T-cell (primary cell): ENCODE results near the gene TLL2. TPM values are rescaled to one million over a fixed set of nuclear protein-coding genes. Genes with fewer than 3 reads are reported as not detected.

Experiments used
- ATAC-seq, 4 experiments: fragments of 200-7000 bp in 3 of 4; fragments of 150-1000 bp in 1 of 4; cut with Tn5 transposase; replicated peaks in 1 of 4; 1 replicate in 3 of 4; 2 replicates in 1 of 4; pipeline ENCODE4 v1.10.0; 2021; ENCODE audit warnings: moderate library complexity in 3 of 4, mild to moderate bottlenecking in 2 of 4, moderate number of reproducible peaks in 1 of 4
- CTCF ChIA-PET, 2 donors: fragments of 300-600 bp; sonication (Branson Sonifier 250); formaldehyde crosslinking; loops; one replicate each; lab custom pipeline; 2022; ENCODE audit warnings: antibody characterized with exemption in 2 of 2; lab: Charles Lee
- POLR2A ChIA-PET, 2 donors: fragments of 300-600 bp; sonication (Branson Sonifier 250); formaldehyde crosslinking; loops; one replicate each; lab custom pipeline; 2022; ENCODE audit warnings: antibody characterized with exemption in 2 of 2; lab: Charles Lee
- DNase-seq, 35 experiments: peaks; one replicate each; pipeline versions ENCODE4 v3.0.0 to v3.0.0-alpha.2; 2013 to 2023
- H3K27ac ChIP-seq: one replicate; pipeline ENCODE4 v1.5.1; 2013; ENCODE audit warnings: low read length
- H3K27me3 ChIP-seq, 2 experiments: replicated peaks in 1 of 2; 1 replicate in 1 of 2; 2 replicates in 1 of 2; pipeline versions ENCODE4 v1.6.1 to v1.7.0; 2013; ENCODE audit warnings: low read length in 1 of 2, mixed read lengths in 1 of 2; ENCODE audit not compliant: control insufficient read depth in 2 of 2, insufficient read depth in 2 of 2; ENCODE audit errors: extremely low read depth in 1 of 2
- H3K36me3 ChIP-seq, 2 donors: 1 replicate in 1 of 2; 2 replicates in 1 of 2; pipeline versions ENCODE4 v1.6.1 to v1.7.0; 2013; ENCODE audit warnings: low read length in 1 of 2; ENCODE audit not compliant: control insufficient read depth in 2 of 2, insufficient read depth in 1 of 2; ENCODE audit errors: extremely low read depth in 1 of 2
- H3K4me1 ChIP-seq, 2 experiments: 1 replicate in 1 of 2; 2 replicates in 1 of 2; pipeline versions ENCODE4 v1.6.1 to v1.7.0; 2013; ENCODE audit warnings: low read length in 2 of 2, mixed read lengths in 1 of 2; ENCODE audit not compliant: insufficient read depth in 2 of 2, control insufficient read depth in 1 of 2; ENCODE audit errors: extremely low read depth in 1 of 2
- H3K4me3 ChIP-seq, 2 donors: 1 replicate in 1 of 2; 2 replicates in 1 of 2; pipeline versions ENCODE4 v1.5.1 to v1.7.0; 2013; ENCODE audit warnings: mild to moderate bottlenecking in 2 of 2, low read length in 1 of 2, moderate library complexity in 1 of 2; ENCODE audit not compliant: control insufficient read depth in 1 of 2; ENCODE audit errors: extremely low read depth in 1 of 2
- H3K9me3 ChIP-seq: 2 replicates; pipeline ENCODE4 v1.7.0; 2013
- H3K27ac Mint-ChIP-seq, 2 donors: one replicate each; pipeline ENCODE4 v1.8.0; 2020 to 2021; ENCODE audit warnings: mild to moderate bottlenecking in 2 of 2, mixed read lengths in 2 of 2
- H3K27me3 Mint-ChIP-seq, 2 donors: one replicate each; pipeline ENCODE4 v1.8.0; 2021 to 2022; ENCODE audit warnings: mixed read lengths in 2 of 2
- H3K36me3 Mint-ChIP-seq: one replicate; pipeline ENCODE4 v1.8.0; 2021; ENCODE audit warnings: mixed read lengths
- H3K4me1 Mint-ChIP-seq, 3 donors: one replicate each; pipeline ENCODE4 v1.8.0; 2020 to 2022; ENCODE audit warnings: mixed read lengths in 3 of 3, mild to moderate bottlenecking in 1 of 3
- H3K4me3 Mint-ChIP-seq, 3 donors: one replicate each; pipeline ENCODE4 v1.8.0; 2020 to 2022; ENCODE audit warnings: mild to moderate bottlenecking in 3 of 3, mixed read lengths in 3 of 3, moderate library complexity in 3 of 3
- H3K9me3 Mint-ChIP-seq, 3 donors: one replicate each; pipeline ENCODE4 v1.8.0; 2020 to 2022; ENCODE audit warnings: mixed read lengths in 3 of 3
- WGBS: methylation state at CpG from one replicate; pipeline ENCODE4 v1.1.5; 2013; ENCODE audit warnings: missing lambda C conversion rate; ENCODE audit not compliant: insufficient coverage; 5-methylcytosine and 5-hydroxymethylcytosine counted together
- total RNA-seq, 35 experiments: library from RNA in 6 of 35; stranded (reverse) in 6 of 35; fragments of 120-200 nt in 1 of 35; gene quantifications; one replicate each; pipeline versions ENCODE4 v1.2.1 to v1.2.4 and lab custom pipeline; 2013 to 2026

Gene TLL2
- total RNA-seq (under 1 TPM in 3 of 5 donors, not detected in 2; 0.15 to 0.32 (median 0.23) TPM), total RNA-seq (lab: John Stamatoyannopoulos, UW) (0 to 0.42 (median 0.07) reads per million in 29 experiments)
- 0.02 TPM for total RNA-seq (2013)

- no peaks in the 10 kb centered on the region for H3K36me3 Mint-ChIP-seq
- no peak within 1 kb of the TSS for H3K27ac Mint-ChIP-seq
- Histone ChIP-seq H3K9me3 (no peaks in the 10 kb centered on the region), H3K4me1 (peaks cover 0 to 22% of the 10 kb centered on the region in 2 experiments), H3K4me3 (peak within 1 kb of the TSS; percentile 45 to 81), H3K27ac (no peak within 1 kb of the TSS), H3K36me3 (no peaks in the 10 kb centered on the region), H3K27me3 (peaks cover 14 to 34% of the 10 kb centered on the region in 2 experiments)
- WGBS, result under 1% methylated on average over 47 of the region's 68 CpGs
- peak in 30 of 35 experiments; percentile 6 to 62 (median 30) for DNase-seq
- peaks cover 23 to 26% (median 23%) of the 10 kb centered on the region in 3 donors for H3K4me1 Mint-ChIP-seq
- H3K9me3 Mint-ChIP-seq, result no peaks in the 10 kb centered on the region
- H3K27me3 Mint-ChIP-seq, result peaks cover 30 to 38% of the 10 kb centered on the region in 2 donors
- ChIA-PET CTCF (interaction anchor here (0.7 to 1.3 kb wide), 4 partner anchors 9 to 118 kb away, joined by 3 read pairs; no protein-coding TSS in a partner anchor), POLR2A (interaction anchor here in 1 of 2 donors (0.6 kb wide), 1 partner anchor 13 kb away, joined by 3 read pairs; no protein-coding TSS in a partner anchor)
- ATAC-seq, result peak; percentile 56 to 75 (median 71)
- H3K4me3 Mint-ChIP-seq, result peak within 1 kb of the TSS; percentile 64 to 83 (median 77)
Measured at GRCh38 chr10:96513698-96514561, at the start of gene TLL2. Gene TLL2, minus strand, starts transcription at chr10:96513926. Its CDS starts 241 bp downstream, at chr10:96513685.

GRCh38 chr10:96560966-96561887, 47.5 kb upstream of the TLL2 start:
- Mint-ChIP-seq H3K9me3 (no peaks in the 10 kb centered on the region), H3K4me1 (peaks cover 8 to 13% (median 13%) of the 10 kb centered on the region in 3 donors), H3K27ac (no peak overlapping the region), H3K27me3 (no peaks in the 10 kb centered on the region), H3K4me3 (no peak overlapping the region), H3K36me3 (peaks cover 33% of the 10 kb centered on the region)
- H3K36me3 ChIP-seq, result peaks cover 4 to 58% of the 10 kb centered on the region in 2 donors
- no peaks in the 10 kb centered on the region for H3K27me3 ChIP-seq
- H3K4me1 ChIP-seq, result no peaks in the 10 kb centered on the region
- no peak for DNase-seq
- ChIA-PET POLR2A (interaction anchor here (0.6 to 1.5 kb wide), 5 partner anchors 17 to 472 kb away, joined by 5 to 14 read pairs (median 6); no protein-coding TSS in a partner anchor), CTCF (interaction anchor here in 1 of 2 donors (1.0 kb wide), 1 partner anchor 11 kb away, joined by 13 read pairs; no protein-coding TSS in a partner anchor)
- H3K27ac ChIP-seq, result no peak overlapping the region
- no peak overlapping the region for H3K4me3 ChIP-seq
- no peak for ATAC-seq
- no peaks in the 10 kb centered on the region for H3K9me3 ChIP-seq
- WGBS, result no CpG with 5 or more reads among the region's 3 CpGs

GRCh38 chr10:96560489-96560888, 46.8 kb upstream of the TLL2 start:
- no peaks in the 10 kb centered on the region for H3K4me1 ChIP-seq
- no peak for ATAC-seq

DNA sequence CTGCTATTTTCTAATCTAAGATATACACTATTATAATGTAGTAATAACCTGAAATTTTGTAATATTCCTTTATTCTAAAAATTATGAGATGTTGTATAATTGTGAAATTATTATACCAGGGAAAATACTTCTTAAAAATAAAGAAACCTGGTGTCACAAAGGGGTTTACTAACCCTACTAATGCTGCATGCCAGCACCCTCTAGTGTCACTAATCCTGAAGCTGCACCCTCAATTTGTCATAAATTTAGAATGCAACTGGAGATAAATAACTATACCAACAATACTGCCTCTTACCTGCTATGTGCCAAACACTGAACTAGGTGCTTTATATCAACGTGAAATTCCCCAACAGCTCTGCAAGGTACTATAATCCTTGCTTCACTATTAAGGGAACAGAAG, 42.3 kb upstream of the TLL2 start:
- no peak overlapping the region for H3K4me3 Mint-ChIP-seq
- no peak for ATAC-seq
- H3K9me3 Mint-ChIP-seq, result no peaks in the 10 kb centered on the region
- no peaks in the 10 kb centered on the region for H3K27me3 Mint-ChIP-seq
- ChIA-PET POLR2A (no interaction called here), CTCF (interaction anchor here in 1 of 2 donors (0.6 kb wide), 1 partner anchor 21 kb away, joined by 3 read pairs; no protein-coding TSS in a partner anchor)
- no peak overlapping the region for H3K27ac Mint-ChIP-seq
- H3K36me3 ChIP-seq, result peaks cover 0 to 66% of the 10 kb centered on the region in 2 donors
- peaks cover 0 to 3% (median 2%) of the 10 kb centered on the region in 3 donors for H3K4me1 Mint-ChIP-seq
- H3K4me3 ChIP-seq, result no peak overlapping the region
- peak in 1 of 35 experiments; percentile 21 for DNase-seq
- H3K27me3 ChIP-seq, result no peaks in the 10 kb centered on the region
- WGBS, result 100% methylated on average over 1 of the region's 1 CpG
- no peaks in the 10 kb centered on the region for H3K9me3 ChIP-seq
- peaks cover 31% of the 10 kb centered on the region for H3K36me3 Mint-ChIP-seq
- no peaks in the 10 kb centered on the region for H3K4me1 ChIP-seq
- H3K27ac ChIP-seq, result no peak overlapping the region

More at GRCh38 chr10:96560489-96560888, 46.8 kb upstream of the TLL2 start:
- Mint-ChIP-seq H3K4me1 (peaks cover 2 to 8% (median 7%) of the 10 kb centered on the region in 3 donors), H3K36me3 (peaks cover 33% of the 10 kb centered on the region), H3K27me3 (no peaks in the 10 kb centered on the region), H3K9me3 (no peaks in the 10 kb centered on the region), H3K27ac (no peak overlapping the region), H3K4me3 (no peak overlapping the region)
- H3K9me3 ChIP-seq, result no peaks in the 10 kb centered on the region
- POLR2A ChIA-PET, result no interaction called here
- H3K27ac ChIP-seq, result no peak overlapping the region
- CTCF ChIA-PET, result no interaction called here
- H3K27me3 ChIP-seq, result no peaks in the 10 kb centered on the region
- no peak overlapping the region for H3K4me3 ChIP-seq
- no CpG with 5 or more reads among the region's 2 CpGs for WGBS
- DNase-seq, result no peak
- peaks cover 4 to 59% of the 10 kb centered on the region in 2 donors for H3K36me3 ChIP-seq

DNA sequence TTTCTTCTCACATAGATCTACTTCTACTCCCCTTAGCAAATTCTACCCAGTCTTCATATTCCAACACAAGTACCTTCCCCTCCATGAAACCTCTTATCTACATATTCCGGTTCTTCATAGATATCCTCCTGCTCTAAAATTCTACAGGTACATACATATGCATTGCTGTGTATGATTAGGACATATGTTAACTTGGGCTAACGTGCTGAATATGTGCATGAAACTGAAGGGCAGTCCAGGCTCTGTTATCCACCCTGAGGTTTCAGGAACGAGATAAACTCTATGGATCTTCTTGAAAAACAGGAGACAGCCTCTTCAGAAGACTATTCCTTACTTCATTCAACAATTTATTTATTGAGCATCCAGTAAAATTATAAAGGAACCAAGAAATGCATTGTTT, 41.6 kb upstream of the TLL2 start:
- no peak for DNase-seq
- no peaks in the 10 kb centered on the region for H3K9me3 Mint-ChIP-seq
- CTCF ChIA-PET, result no interaction called here

More for the DNA sequence above, 41.6 kb upstream of the TLL2 start:
- peaks cover 0 to 3% (median 2%) of the 10 kb centered on the region in 3 donors for H3K4me1 Mint-ChIP-seq
- no peaks in the 10 kb centered on the region for H3K9me3 ChIP-seq
- H3K4me3 ChIP-seq, result no peak overlapping the region
- H3K36me3 Mint-ChIP-seq, result peaks cover 28% of the 10 kb centered on the region
- no peaks in the 10 kb centered on the region for H3K4me1 ChIP-seq
- no peaks in the 10 kb centered on the region for H3K27me3 ChIP-seq
- peaks cover 0 to 66% of the 10 kb centered on the region in 2 donors for H3K36me3 ChIP-seq
- H3K27ac Mint-ChIP-seq, result no peak overlapping the region
- H3K27ac ChIP-seq, result no peak overlapping the region
- H3K27me3 Mint-ChIP-seq, result no peaks in the 10 kb centered on the region
- POLR2A ChIA-PET, result interaction anchor here in 1 of 2 donors (0.6 kb wide), 1 partner anchor 1446 kb away, joined by 3 read pairs; no protein-coding TSS in a partner anchor
- no peak for ATAC-seq
- H3K4me3 Mint-ChIP-seq, result no peak overlapping the region
- no CpG with 5 or more reads among the region's 3 CpGs for WGBS
